GM04503 (cell line): ENCODE results near the gene LNX1.
"Not testable (repeated sequence)": the region's sequence is repeated elsewhere in the genome, so short reads cannot be mapped to it uniquely, and the experiment has no call there.

Source experiments
- DNase-seq: peaks from one replicate; pipeline ENCODE4 v3.0.0-alpha.2; 2012; ENCODE audit warnings: low read depth

The LNX1 gene

GRCh38 chr4:53459548-53459947 is 131.7 kb downstream of the LNX1 start:
- DNase-seq: no peak

GRCh38 chr4:53456178-53456577 is 135.1 kb downstream of the LNX1 start:
- no peak for DNase-seq

GRCh38 chr4:53455766-53456165 is 135.5 kb downstream of the LNX1 start:
- DNase-seq: no peak

GRCh38 chr4:53453385-53453784 is 137.9 kb downstream of the LNX1 start:
- no peak for DNase-seq

- no peak for DNase-seq
Measured at GRCh38 chr4:53450773-53451172, 140.5 kb downstream of the LNX1 start.

GRCh38 chr4:53444954-53445353 is 146.3 kb downstream of the LNX1 start:
- no peak for DNase-seq

- no peak for DNase-seq
Measured at GRCh38 chr4:53441564-53441963, 149.7 kb downstream of the LNX1 start.

- no peak for DNase-seq
Measured at GRCh38 chr4:53436251-53436650, 155.0 kb downstream of the LNX1 start.

GRCh38 chr4:53432528-53433424 is 158.5 kb downstream of the LNX1 start:
- DNase-seq: no peak

GRCh38 chr4:53431052-53431451 is 160.2 kb downstream of the LNX1 start:
- no peak for DNase-seq

GRCh38 chr4:53427366-53427765 is 163.9 kb downstream of the LNX1 start:
- no peak for DNase-seq

GRCh38 chr4:53424280-53424679 is 167.0 kb downstream of the LNX1 start:
- no peak for DNase-seq

- no peak for DNase-seq
Measured at GRCh38 chr4:53422367-53422766, 168.9 kb downstream of the LNX1 start.

- DNase-seq: no peak
Measured at GRCh38 chr4:53421791-53422190, 169.5 kb downstream of the LNX1 start.

GRCh38 chr4:53419208-53419607 is 172.1 kb downstream of the LNX1 start:
- DNase-seq: no peak

GRCh38 chr4:53409479-53409878 is 181.8 kb downstream of the LNX1 start:
- not testable (repeated sequence) for DNase-seq
